ENCODE results near the gene ETV6. TPM values are rescaled to one million over a fixed set of nuclear protein-coding genes. Genes with fewer than 3 reads are reported as not detected.

Gene ETV6
- polyA plus RNA-seq, 2 of the 4 experiments (the other 2 are of a cell fraction), result 4.0 to 7.0 TPM

- TF ChIP-seq NR3C1 (IDR thresholded peaks at IDR 0.05) (no peak), HOXB5 (CRISPR knock-in tag; IDR thresholded peaks at IDR 0.05) (no peak)
- TF ChIP-seq, protein P1, sequence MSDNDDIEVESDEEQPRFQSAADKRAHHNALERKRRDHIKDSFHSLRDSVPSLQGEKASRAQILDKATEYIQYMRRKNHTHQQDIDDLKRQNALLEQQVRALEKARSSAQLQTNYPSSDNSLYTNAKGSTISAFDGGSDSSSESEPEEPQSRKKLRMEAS (IDR thresholded peaks at IDR 0.05), result no peak
Measured at GRCh38 chr12:11755302-11755930, 105.9 kb downstream of the ETV6 start (continued).

DNA sequence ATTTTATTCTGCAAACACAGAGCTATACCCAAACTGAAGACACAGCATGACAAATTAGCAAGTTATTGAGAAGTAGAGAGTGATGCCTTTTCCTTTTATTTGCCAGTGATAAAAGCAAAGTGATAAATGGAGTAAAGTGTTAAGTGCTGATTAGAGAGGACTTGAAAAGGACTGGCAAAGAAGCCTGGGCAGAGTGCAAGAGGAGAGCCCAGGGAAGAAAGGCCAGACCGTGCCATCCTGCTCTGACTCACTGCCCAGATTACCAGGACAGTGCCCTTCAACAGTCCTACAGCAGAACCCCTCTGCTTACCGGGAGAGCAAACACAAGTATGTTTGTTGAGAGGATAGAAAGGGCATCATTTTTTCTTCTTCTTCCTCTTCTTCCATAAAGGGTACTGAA is 106.5 kb downstream of the ETV6 start:
- Histone ChIP-seq H3K27ac (no peak overlapping the region), H3K9me3 (no peaks in the 10 kb centered on the region), H3K4me1 (peaks cover 7% of the 10 kb centered on the region; the same call in 2 of the 3 replicates), H3K4me3 (no peak overlapping the region), H3K4me2 (no peak overlapping the region)
- TF ChIP-seq RARB (CRISPR knock-in tag; IDR thresholded peaks at IDR 0.05) (no peak), ZFP36 (IDR thresholded peaks at IDR 0.05; ENCODE audit: borderline replicate concordance, partially characterized antibody) (no peak), CBX2 (IDR thresholded peaks at IDR 0.05; ENCODE audit: borderline replicate concordance, low read depth) (no peak), NFE2L2 (conservative IDR thresholded peaks at IDR 0.05; ENCODE audit: low read length) (no peak), BCL3 (IDR thresholded peaks at IDR 0.05) (no peak), TP53 (CRISPR knock-in tag; IDR thresholded peaks at IDR 0.05) (no peak), SMC3 (IDR thresholded peaks at IDR 0.05) (no peak), HEYL (CRISPR knock-in tag; IDR thresholded peaks at IDR 0.05) (no peak), MAZ (IDR thresholded peaks at IDR 0.05; ENCODE audit: borderline replicate concordance, low read depth, low read length) (no peak), JUNB (IDR thresholded peaks at IDR 0.05) (no peak), EHMT2 (IDR thresholded peaks at IDR 0.05; ENCODE audit: low read depth) (no peak), REST (IDR thresholded peaks at IDR 0.05) (no peak), ZC3H11A (IDR thresholded peaks at IDR 0.05) (no peak), ZNF302 (CRISPR knock-in tag; IDR thresholded peaks at IDR 0.05) (no peak), FOSB (CRISPR knock-in tag; IDR thresholded peaks at IDR 0.05) (no peak), CHD2 (IDR thresholded peaks at IDR 0.05; ENCODE audit: low read length, partially characterized antibody) (no peak), TFCP2L1 (CRISPR knock-in tag; IDR thresholded peaks at IDR 0.05) (no peak), MYC (IDR thresholded peaks at IDR 0.05; ENCODE audit: borderline replicate concordance, low read length) (no peak), HOXB5 (CRISPR knock-in tag; IDR thresholded peaks at IDR 0.05) (no peak)
- TF ChIP-seq, protein P2, sequence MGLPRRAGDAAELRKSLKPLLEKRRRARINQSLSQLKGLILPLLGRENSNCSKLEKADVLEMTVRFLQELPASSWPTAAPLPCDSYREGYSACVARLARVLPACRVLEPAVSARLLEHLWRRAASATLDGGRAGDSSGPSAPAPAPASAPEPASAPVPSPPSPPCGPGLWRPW (IDR thresholded peaks at IDR 0.05), result no peak
- FAIRE-seq, result no peak
- peak in 1 of 2 experiments; percentile 67; a peak in 3 of 6 replicates for ATAC-seq
- ChIA-PET POLR2A (no interaction called here), CTCF (interaction anchor here (0.6 to 1.2 kb wide), 2 partner anchors 136 to 175 kb away, joined by 3 to 4 read pairs; no protein-coding TSS in a partner anchor)
- WGBS (ENCODE audit: missing lambda C conversion rate), result 25% methylated on average over 2 of the region's 2 CpGs
- no peak for DNase-seq (ENCODE audit: low read depth in 1 of 2, low spot score in 1 of 2)

All from A549 (cell line).